HL-60 (cell line): ENCODE data around the gene KANSL1.
A peak's percentile ranks its signal among the peaks of the same experiment; 100 is the strongest.

ENCODE experiments used
- DNase-seq, 2 experiments: peaks; one replicate each; pipeline ENCODE4 v3.0.0-alpha.2; 2010 to 2020; ENCODE audit warnings: low read depth in 1 of 2, low spot score in 1 of 2
- H3K27ac ChIP-seq: fragments of 250-450 bp; sonication (Bioruptor Pico); replicated peaks from 2 replicates; pipeline ENCODE4 v1.5.1; 2020; ENCODE audit warnings: mild to moderate bottlenecking, moderate library complexity
- H3K27me3 ChIP-seq: fragments of 250-450 bp; sonication (Bioruptor Pico); 2 replicates; pipeline ENCODE4 v1.5.1; 2021; ENCODE audit warnings: mild to moderate bottlenecking, moderate library complexity; ENCODE audit not compliant: insufficient read depth, poor library complexity, severe bottlenecking
- H3K4me3 ChIP-seq: replicated peaks from 2 replicates; pipeline ENCODE4 v1.5.1; 2011; ENCODE audit warnings: mild to moderate bottlenecking, control low read depth, low read length; ENCODE audit not compliant: insufficient read depth
- GABPA ChIP-seq: IDR thresholded peaks from 2 replicates; pipeline ENCODE4 v1.6.1; 2012; ENCODE audit warnings: low read depth
- POLR2AphosphoS5 ChIP-seq: IDR thresholded peaks from 2 replicates; pipeline ENCODE4 v1.6.1; 2012; ENCODE audit warnings: low read depth
- REST ChIP-seq: IDR thresholded peaks from 2 replicates; pipeline ENCODE4 v1.6.1; 2012; ENCODE audit warnings: low read depth; ENCODE audit not compliant: insufficient replicate concordance
- SPI1 ChIP-seq: IDR thresholded peaks from 2 replicates; pipeline ENCODE4 v1.6.1; 2012; ENCODE audit warnings: low read depth, mild to moderate bottlenecking, borderline replicate concordance
- TF ChIP-seq, protein P1 (sequence below): IDR thresholded peaks from one replicate; pipeline ENCODE4 v1.5.1; 2011; ENCODE audit warnings: low read length, control low read depth, inconsistent platforms; ENCODE audit not compliant: insufficient read depth

Gene KANSL1

DNA sequence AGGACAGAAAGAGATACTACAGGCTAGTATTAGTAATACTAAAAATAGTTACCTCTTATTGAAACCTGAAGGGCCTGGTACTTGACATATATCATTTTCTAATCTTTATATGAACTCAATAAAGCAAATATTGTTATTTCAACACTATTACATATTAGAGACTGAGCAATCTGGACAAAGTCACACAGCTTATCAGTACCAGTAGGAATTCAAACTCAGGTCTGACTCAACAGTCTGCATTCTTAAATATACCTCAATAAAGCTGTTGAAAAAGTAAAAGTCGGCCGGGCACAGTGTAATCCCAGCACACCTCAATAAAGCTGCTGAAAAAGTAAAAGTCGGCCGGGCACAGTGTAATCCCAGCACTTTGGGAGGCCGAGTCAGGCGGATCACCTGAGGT is 67.4 kb downstream of the KANSL1 start:
- DNase-seq: no peak
- no peaks in the 10 kb centered on the region for H3K27me3 ChIP-seq
- H3K4me3 ChIP-seq: no peak overlapping the region
- no peak overlapping the region for H3K27ac ChIP-seq
- TF ChIP-seq REST: no peak
- TF ChIP-seq POLR2AphosphoS5: no peak
- no peak for TF ChIP-seq GABPA
- TF ChIP-seq, protein P1, sequence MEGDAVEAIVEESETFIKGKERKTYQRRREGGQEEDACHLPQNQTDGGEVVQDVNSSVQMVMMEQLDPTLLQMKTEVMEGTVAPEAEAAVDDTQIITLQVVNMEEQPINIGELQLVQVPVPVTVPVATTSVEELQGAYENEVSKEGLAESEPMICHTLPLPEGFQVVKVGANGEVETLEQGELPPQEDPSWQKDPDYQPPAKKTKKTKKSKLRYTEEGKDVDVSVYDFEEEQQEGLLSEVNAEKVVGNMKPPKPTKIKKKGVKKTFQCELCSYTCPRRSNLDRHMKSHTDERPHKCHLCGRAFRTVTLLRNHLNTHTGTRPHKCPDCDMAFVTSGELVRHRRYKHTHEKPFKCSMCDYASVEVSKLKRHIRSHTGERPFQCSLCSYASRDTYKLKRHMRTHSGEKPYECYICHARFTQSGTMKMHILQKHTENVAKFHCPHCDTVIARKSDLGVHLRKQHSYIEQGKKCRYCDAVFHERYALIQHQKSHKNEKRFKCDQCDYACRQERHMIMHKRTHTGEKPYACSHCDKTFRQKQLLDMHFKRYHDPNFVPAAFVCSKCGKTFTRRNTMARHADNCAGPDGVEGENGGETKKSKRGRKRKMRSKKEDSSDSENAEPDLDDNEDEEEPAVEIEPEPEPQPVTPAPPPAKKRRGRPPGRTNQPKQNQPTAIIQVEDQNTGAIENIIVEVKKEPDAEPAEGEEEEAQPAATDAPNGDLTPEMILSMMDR: no peak
- no peak for TF ChIP-seq SPI1

- Histone ChIP-seq H3K4me3 (no peak overlapping the region), H3K27ac (no peak overlapping the region), H3K27me3 (no peaks in the 10 kb centered on the region)
- DNase-seq: peak in 1 of 2 experiments; percentile 28
- TF ChIP-seq POLR2AphosphoS5: no peak
- no peak for TF ChIP-seq SPI1
- TF ChIP-seq REST: no peak
- TF ChIP-seq, protein P1: no peak
- no peak for TF ChIP-seq GABPA
Observed at GRCh38 chr17:46124695-46125592, 68.3 kb downstream of the KANSL1 start.

GRCh38 chr17:46123607-46124006 is 69.6 kb downstream of the KANSL1 start:
- Histone ChIP-seq H3K27ac (no peak overlapping the region), H3K27me3 (no peaks in the 10 kb centered on the region), H3K4me3 (no peak overlapping the region)
- no peak for TF ChIP-seq POLR2AphosphoS5
- TF ChIP-seq, protein P1: no peak
- no peak for TF ChIP-seq REST
- no peak for TF ChIP-seq GABPA
- no peak for TF ChIP-seq SPI1
- no peak for DNase-seq
